GM10266 (cell line): ENCODE measurements around the gene PLCE1.
A peak's percentile ranks its signal among the peaks of the same experiment; 100 is the strongest.

ENCODE experiments used
- DNase-seq: peaks from one replicate; pipeline ENCODE4 v3.0.0; 2012; ENCODE audit errors: extremely low spot score
- CTCF ChIP-seq: IDR thresholded peaks from 2 replicates; pipeline ENCODE4 v1.5.1; 2012; ENCODE audit warnings: mild to moderate bottlenecking, low read depth; ENCODE audit not compliant: control insufficient read depth, insufficient read depth; ENCODE audit errors: missing control alignments

The PLCE1 gene

GRCh38 chr10:93973748-93974445 is 19.8 kb upstream of the PLCE1 start:
- TF ChIP-seq CTCF: no peak
- no peak for DNase-seq

- TF ChIP-seq CTCF: peak; percentile 19
- no peak for DNase-seq
These were observed 16.3 kb upstream of the PLCE1 start for GRCh38 chr10:93977442-93977841.

- no peak for TF ChIP-seq CTCF
- DNase-seq: no peak
These were observed 13.2 kb upstream of the PLCE1 start for GRCh38 chr10:93980486-93980885.

GRCh38 chr10:93991114-93991513 is 2.6 kb upstream of the PLCE1 start:
- TF ChIP-seq CTCF: no peak
- DNase-seq: no peak

GRCh38 chr10:93991596-93992284 is 2.0 kb upstream of the PLCE1 start:
- no peak for DNase-seq
- no peak for TF ChIP-seq CTCF

GRCh38 chr10:93992400-93993030 is 1.2 kb upstream of the PLCE1 start:
- TF ChIP-seq CTCF: no peak
- DNase-seq: no peak

- no peak for DNase-seq
- no peak for TF ChIP-seq CTCF
These were observed 333 bp upstream of the PLCE1 start for GRCh38 chr10:93993414-93993781.
